Measurements from ENCODE around the gene CYYR1. TPM values are rescaled to one million over a fixed set of nuclear protein-coding genes. Genes with fewer than 3 reads are reported as not detected.

CYYR1 gene
- total RNA-seq, 2 donors from 2014 or later, result 4.3 to 5.2 TPM

DNA sequence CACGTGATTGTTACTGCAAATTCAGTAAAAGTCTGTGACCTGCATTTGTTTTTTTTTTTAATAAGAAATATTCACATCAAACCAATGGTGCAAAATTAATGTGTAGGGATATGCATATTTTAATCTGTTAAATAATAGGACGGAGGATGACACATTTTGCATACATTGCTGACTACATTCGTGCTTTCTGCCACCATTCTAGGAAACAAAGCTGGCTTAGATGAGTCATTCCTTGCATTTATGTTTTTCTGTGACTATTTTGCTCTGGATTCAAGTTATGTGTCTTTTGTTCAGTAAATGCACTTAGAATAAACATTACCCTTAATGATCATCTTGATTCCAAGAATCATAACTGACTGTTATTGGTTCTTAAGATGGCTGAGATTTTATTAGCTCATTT lies 23.9 kb upstream of the CYYR1 start:
- ATAC-seq, result no peak
- Histone ChIP-seq H3K9me3 (no peaks in the 10 kb centered on the region), H3K27ac (no peak overlapping the region), H3K4me1 (no peaks in the 10 kb centered on the region), H3K27me3 (no peaks in the 10 kb centered on the region), H3K36me3 (replicated peaks in 1 of 2; ENCODE audit: insufficient read depth in 1 of 2, low read depth in 2 of 2) (no peaks in the 10 kb centered on the region), H3K4me3 (no peak overlapping the region)
- no peak for TF ChIP-seq POLR2A (IDR thresholded peaks at IDR 0.05)
- TF ChIP-seq, protein P1, sequence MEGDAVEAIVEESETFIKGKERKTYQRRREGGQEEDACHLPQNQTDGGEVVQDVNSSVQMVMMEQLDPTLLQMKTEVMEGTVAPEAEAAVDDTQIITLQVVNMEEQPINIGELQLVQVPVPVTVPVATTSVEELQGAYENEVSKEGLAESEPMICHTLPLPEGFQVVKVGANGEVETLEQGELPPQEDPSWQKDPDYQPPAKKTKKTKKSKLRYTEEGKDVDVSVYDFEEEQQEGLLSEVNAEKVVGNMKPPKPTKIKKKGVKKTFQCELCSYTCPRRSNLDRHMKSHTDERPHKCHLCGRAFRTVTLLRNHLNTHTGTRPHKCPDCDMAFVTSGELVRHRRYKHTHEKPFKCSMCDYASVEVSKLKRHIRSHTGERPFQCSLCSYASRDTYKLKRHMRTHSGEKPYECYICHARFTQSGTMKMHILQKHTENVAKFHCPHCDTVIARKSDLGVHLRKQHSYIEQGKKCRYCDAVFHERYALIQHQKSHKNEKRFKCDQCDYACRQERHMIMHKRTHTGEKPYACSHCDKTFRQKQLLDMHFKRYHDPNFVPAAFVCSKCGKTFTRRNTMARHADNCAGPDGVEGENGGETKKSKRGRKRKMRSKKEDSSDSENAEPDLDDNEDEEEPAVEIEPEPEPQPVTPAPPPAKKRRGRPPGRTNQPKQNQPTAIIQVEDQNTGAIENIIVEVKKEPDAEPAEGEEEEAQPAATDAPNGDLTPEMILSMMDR (IDR thresholded peaks at IDR 0.05), result no peak
- 50 to 70% methylated on average over 3 of the region's 3 CpGs for WGBS, 2 donors
- no peak for DNase-seq
- intact Hi-C loops (cut with DNase I), result no loop called here

DNA sequence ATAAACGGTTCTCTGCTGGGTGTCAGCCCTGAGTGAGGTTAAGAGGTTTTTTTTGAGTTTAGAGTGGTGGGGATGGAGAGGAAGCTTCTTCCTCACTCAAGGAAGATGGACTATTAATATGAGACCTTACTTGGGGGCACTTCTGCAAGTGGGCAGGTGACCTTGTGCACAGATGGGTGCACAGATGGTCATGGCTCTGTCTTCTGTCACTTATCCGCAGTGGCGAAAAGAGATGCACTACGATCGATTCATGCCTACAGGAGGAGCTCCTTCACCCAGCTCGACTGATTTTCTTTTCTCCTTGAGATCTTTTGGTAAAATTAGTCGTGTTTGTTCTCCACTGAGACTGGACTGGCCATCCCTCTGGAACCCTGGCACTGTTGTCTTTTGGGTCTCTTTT lies 22.9 kb upstream of the CYYR1 start:
- H3K27ac ChIP-seq, result no peak overlapping the region
- TF ChIP-seq, protein P1 (IDR thresholded peaks at IDR 0.05), result no peak
- no peak for TF ChIP-seq POLR2A (IDR thresholded peaks at IDR 0.05)
- DNase-seq (no peak), ATAC-seq (no peak)
- 70 to 73% methylated on average over 7 of the region's 7 CpGs for WGBS, 2 donors
- H3K27me3 ChIP-seq, result no peaks in the 10 kb centered on the region
- H3K4me3 ChIP-seq, result no peak overlapping the region
- intact Hi-C loops (cut with DNase I), result no loop called here
- no peaks in the 10 kb centered on the region for H3K4me1 ChIP-seq
- no peaks in the 10 kb centered on the region for H3K36me3 ChIP-seq (replicated peaks in 1 of 2; ENCODE audit: insufficient read depth in 1 of 2, low read depth in 2 of 2)
- no peaks in the 10 kb centered on the region for H3K9me3 ChIP-seq

DNA sequence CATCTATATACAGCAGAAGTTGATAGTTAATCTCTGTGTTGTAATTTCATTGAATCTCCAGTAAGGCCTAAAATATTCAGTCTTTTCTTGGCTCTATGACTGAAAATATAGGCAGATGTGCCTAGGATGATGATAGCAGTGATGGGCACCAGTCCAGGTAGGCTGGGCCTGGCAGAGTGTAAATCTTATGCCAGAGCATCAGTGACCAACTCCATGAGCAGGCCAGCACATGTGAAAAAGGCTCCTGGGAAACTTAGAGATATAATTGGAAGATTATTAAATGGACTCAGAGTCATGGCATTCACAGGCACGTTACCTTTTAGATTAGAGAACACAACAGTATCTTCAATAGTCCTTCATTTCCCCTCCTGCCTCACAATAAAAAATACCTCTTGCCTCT lies 20.7 kb upstream of the CYYR1 start:
- 66 to 75% methylated on average over 1 of the region's 1 CpG for WGBS, 2 donors
- ATAC-seq, result no peak
- Histone ChIP-seq H3K27me3 (no peaks in the 10 kb centered on the region), H3K4me3 (no peak overlapping the region), H3K36me3 (replicated peaks in 1 of 2; ENCODE audit: insufficient read depth in 1 of 2, low read depth in 2 of 2) (no peaks in the 10 kb centered on the region), H3K4me1 (no peaks in the 10 kb centered on the region), H3K9me3 (no peaks in the 10 kb centered on the region), H3K27ac (no peak overlapping the region)
- intact Hi-C loops (cut with DNase I), result no loop called here
- TF ChIP-seq, protein P1 (IDR thresholded peaks at IDR 0.05), result no peak
- no peak for TF ChIP-seq POLR2A (IDR thresholded peaks at IDR 0.05)
- no peak for DNase-seq

DNA sequence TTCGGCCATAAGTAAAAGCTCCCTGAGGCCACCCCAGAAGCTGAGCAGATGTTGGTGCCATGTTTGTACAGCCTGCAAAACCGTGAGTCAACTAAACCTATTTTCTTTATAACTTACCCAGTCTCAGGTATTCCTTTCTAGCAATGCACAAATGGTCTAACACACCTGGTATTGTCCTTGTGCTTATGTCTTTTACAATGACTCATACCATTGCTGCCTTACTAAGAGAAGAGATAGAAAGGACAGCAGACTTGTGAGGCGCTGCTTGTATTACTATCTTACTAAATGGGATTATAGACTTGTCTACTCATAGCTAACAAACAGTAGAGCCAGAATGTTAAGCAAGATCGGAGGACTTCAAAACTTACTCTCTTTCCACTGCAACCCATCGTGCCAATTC lies 18.5 kb upstream of the CYYR1 start:
- no peak overlapping the region for H3K27ac ChIP-seq
- ATAC-seq, result no peak
- no peaks in the 10 kb centered on the region for H3K4me1 ChIP-seq
- TF ChIP-seq, protein P1 (IDR thresholded peaks at IDR 0.05), result no peak
- no peak for TF ChIP-seq POLR2A (IDR thresholded peaks at IDR 0.05)
- intact Hi-C loops (cut with DNase I), result no loop called here
- H3K27me3 ChIP-seq, result no peaks in the 10 kb centered on the region
- no peaks in the 10 kb centered on the region for H3K9me3 ChIP-seq
- DNase-seq, result no peak
- 74 to 82% methylated on average over 5 of the region's 5 CpGs for WGBS, 2 donors
- H3K4me3 ChIP-seq, result no peak overlapping the region
- H3K36me3 ChIP-seq (replicated peaks in 1 of 2; ENCODE audit: insufficient read depth in 1 of 2, low read depth in 2 of 2), result no peaks in the 10 kb centered on the region

DNA sequence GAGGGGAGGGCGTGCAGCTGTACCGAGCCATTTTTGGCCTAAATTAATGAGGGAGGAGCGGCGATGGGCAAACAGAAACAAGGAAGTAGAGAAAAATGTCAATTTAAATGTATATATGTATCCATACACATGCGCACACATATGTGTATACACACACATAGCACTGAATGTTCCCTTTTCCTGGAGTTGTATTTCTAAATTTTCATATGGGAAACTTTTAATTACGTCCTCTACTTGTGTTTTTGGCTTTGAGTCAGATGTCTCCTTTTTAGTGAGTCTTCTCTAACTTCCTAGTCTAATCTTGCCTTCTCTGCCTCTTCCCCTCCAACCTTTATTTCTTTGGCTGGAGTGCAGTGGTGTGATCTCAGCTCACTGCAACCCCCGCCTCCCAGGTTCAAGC lies 15.4 kb upstream of the CYYR1 start:
- Histone ChIP-seq H3K36me3 (replicated peaks in 1 of 2; ENCODE audit: insufficient read depth in 1 of 2, low read depth in 2 of 2) (no peaks in the 10 kb centered on the region), H3K4me3 (no peak overlapping the region), H3K27ac (no peak overlapping the region), H3K9me3 (no peaks in the 10 kb centered on the region), H3K4me1 (no peaks in the 10 kb centered on the region), H3K27me3 (no peaks in the 10 kb centered on the region)
- TF ChIP-seq, protein P1 (IDR thresholded peaks at IDR 0.05), result no peak
- no peak for TF ChIP-seq POLR2A (IDR thresholded peaks at IDR 0.05)
- WGBS, 2 donors, result 67 to 80% methylated on average over 7 of the region's 7 CpGs
- ATAC-seq (no peak), DNase-seq (no peak)
- intact Hi-C loops (cut with DNase I), result no loop called here
